Peyer's patch (tissue), 4 donors: Measurements from ENCODE around the gene PHF13.

Experiments
- POLR2A ChIP-seq, 2 donors: fragments of 450-650 bp; IDR thresholded peaks; one replicate each; pipeline ENCODE4 v1.5.1; 2017; ENCODE audit warnings: antibody characterized with exemption in 2 of 2, mild to moderate bottlenecking in 2 of 2, moderate library complexity in 2 of 2
- TF ChIP-seq, protein P1 (sequence below), 6 experiments: fragments of 450-650 bp in 4 of 6; fragments of 200-600 bp in 2 of 6; sonication (generic) in 1 of 6; IDR thresholded peaks; one replicate each; pipeline ENCODE4 v1.5.1; 2017 to 2019; ENCODE audit warnings: antibody characterized with exemption in 6 of 6, mild to moderate bottlenecking in 3 of 6, moderate library complexity in 1 of 6

DNA sequence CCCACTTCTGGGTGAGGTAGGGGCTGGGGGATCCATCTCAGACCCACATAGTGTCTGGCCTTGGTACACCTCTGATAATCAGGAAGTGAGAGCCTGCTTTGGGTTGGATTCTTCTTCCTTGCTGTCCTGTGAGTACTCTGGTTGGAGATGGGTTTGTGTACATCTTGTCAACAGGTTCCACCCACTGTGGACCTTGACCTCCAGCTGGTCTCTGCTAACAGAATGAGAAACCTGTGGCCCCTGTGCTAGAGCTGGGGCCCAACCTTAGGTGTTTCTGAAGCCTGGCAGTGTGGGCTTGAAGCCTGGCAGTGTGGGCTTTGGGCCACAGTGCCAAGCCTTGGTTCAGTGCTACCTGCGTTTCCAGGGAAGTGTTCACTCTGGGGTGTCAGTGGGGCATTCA, 31.2 kb upstream of the PHF13 start:
- TF ChIP-seq, protein P1, sequence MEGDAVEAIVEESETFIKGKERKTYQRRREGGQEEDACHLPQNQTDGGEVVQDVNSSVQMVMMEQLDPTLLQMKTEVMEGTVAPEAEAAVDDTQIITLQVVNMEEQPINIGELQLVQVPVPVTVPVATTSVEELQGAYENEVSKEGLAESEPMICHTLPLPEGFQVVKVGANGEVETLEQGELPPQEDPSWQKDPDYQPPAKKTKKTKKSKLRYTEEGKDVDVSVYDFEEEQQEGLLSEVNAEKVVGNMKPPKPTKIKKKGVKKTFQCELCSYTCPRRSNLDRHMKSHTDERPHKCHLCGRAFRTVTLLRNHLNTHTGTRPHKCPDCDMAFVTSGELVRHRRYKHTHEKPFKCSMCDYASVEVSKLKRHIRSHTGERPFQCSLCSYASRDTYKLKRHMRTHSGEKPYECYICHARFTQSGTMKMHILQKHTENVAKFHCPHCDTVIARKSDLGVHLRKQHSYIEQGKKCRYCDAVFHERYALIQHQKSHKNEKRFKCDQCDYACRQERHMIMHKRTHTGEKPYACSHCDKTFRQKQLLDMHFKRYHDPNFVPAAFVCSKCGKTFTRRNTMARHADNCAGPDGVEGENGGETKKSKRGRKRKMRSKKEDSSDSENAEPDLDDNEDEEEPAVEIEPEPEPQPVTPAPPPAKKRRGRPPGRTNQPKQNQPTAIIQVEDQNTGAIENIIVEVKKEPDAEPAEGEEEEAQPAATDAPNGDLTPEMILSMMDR (IDR thresholded peaks at IDR 0.05), result no peak
- TF ChIP-seq POLR2A (IDR thresholded peaks at IDR 0.05), result peak; percentile 30 to 68
